ENCODE results near the gene B3GNT2.

DNA sequence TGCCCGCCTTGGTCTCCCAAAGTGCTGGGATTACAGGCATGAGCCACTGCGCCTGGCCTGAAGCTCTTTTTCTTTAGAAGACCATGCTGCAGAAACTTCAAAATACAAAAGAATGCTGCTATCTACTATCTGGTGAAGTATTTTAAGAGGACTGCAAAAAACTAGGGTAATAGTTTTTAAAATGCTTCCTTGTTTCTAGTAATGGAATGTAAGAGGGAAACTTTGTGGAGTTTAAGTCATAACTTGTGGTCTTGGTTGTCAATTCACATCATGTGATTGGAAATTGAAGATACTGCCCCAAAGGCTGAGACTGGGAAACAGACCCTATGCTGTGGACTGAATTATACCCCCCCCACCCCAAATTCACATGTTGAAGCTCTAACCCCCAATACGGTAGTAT is 68.3 kb downstream of the B3GNT2 start:
- TF ChIP-seq, protein P1, sequence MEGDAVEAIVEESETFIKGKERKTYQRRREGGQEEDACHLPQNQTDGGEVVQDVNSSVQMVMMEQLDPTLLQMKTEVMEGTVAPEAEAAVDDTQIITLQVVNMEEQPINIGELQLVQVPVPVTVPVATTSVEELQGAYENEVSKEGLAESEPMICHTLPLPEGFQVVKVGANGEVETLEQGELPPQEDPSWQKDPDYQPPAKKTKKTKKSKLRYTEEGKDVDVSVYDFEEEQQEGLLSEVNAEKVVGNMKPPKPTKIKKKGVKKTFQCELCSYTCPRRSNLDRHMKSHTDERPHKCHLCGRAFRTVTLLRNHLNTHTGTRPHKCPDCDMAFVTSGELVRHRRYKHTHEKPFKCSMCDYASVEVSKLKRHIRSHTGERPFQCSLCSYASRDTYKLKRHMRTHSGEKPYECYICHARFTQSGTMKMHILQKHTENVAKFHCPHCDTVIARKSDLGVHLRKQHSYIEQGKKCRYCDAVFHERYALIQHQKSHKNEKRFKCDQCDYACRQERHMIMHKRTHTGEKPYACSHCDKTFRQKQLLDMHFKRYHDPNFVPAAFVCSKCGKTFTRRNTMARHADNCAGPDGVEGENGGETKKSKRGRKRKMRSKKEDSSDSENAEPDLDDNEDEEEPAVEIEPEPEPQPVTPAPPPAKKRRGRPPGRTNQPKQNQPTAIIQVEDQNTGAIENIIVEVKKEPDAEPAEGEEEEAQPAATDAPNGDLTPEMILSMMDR (conservative IDR thresholded peaks at IDR 0.05; ENCODE audit: low read length) = no peak
- no peak for TF ChIP-seq EZH2phosphoT487 (IDR thresholded peaks at IDR 0.05; ENCODE audit: borderline replicate concordance)

All from Loucy (cell line).